H1 (cell line): ENCODE data around the gene KLHL28. TPM values are rescaled to one million over a fixed set of nuclear protein-coding genes. Genes with fewer than 3 reads are reported as not detected.

Experiments
- CTCF ChIA-PET: fragments of 300-600 bp; sonication (Branson Sonifier 250); formaldehyde crosslinking; loops from one replicate; lab custom pipeline; 2021; ENCODE audit not compliant: partially characterized antibody; lab: Charles Lee
- POLR2A ChIA-PET: fragments of 300-600 bp; sonication (Branson Sonifier 250); formaldehyde crosslinking; loops from one replicate; lab custom pipeline; 2021; ENCODE audit warnings: inconsistent platforms; ENCODE audit not compliant: partially characterized antibody; lab: Charles Lee
- DNase-seq, 2 experiments: peaks; one replicate each; pipeline versions ENCODE4 v3.0.0 to v3.0.0-alpha.2; 2010 to 2022; ENCODE audit warnings: low spot score in 2 of 2, low read depth in 1 of 2, mixed read lengths in 1 of 2
- FAIRE-seq: peaks from 2 replicates; lab custom pipeline; 2011; peaks lifted over from hg19 to GRCh38; lab: Jason Lieb, UNC
- H2AFZ ChIP-seq: 2 replicates; pipeline ENCODE4 v1.8.1; 2012; ENCODE audit warnings: low read length, inconsistent platforms
- H2AK5ac ChIP-seq: 2 replicates; pipeline ENCODE4 v1.6.1; 2013; ENCODE audit warnings: low read depth, low read length
- H2BK120ac ChIP-seq: replicated peaks from 2 replicates; pipeline ENCODE3; 2013; ENCODE audit warnings: low read depth, low read length, inconsistent platforms
- H2BK12ac ChIP-seq: 2 replicates; pipeline ENCODE4 v1.6.1; 2013; ENCODE audit warnings: low read depth, low read length
- H2BK15ac ChIP-seq: 2 replicates; pipeline ENCODE4 v1.6.1; 2013; ENCODE audit warnings: low read length
- H2BK20ac ChIP-seq: 2 replicates; pipeline ENCODE4 v1.6.1; 2013; ENCODE audit warnings: low read length
- H2BK5ac ChIP-seq: 2 replicates; pipeline ENCODE4 v1.6.1; 2013; ENCODE audit warnings: low read depth, low read length
- H3K14ac ChIP-seq: 2 replicates; pipeline ENCODE4 v1.6.1; 2013; ENCODE audit warnings: inconsistent platforms; ENCODE audit not compliant: insufficient read length
- H3K18ac ChIP-seq: 2 replicates; pipeline ENCODE4 v1.6.1; 2013; ENCODE audit warnings: low read length; ENCODE audit errors: extremely low read depth
- H3K23ac ChIP-seq: 2 replicates; pipeline ENCODE4 v1.6.1; 2013; ENCODE audit warnings: inconsistent platforms; ENCODE audit not compliant: insufficient read length
- H3K23me2 ChIP-seq: 2 replicates; pipeline ENCODE4 v1.6.1; 2013; ENCODE audit warnings: low read depth, low read length
- H3K27ac ChIP-seq: 2 replicates; pipeline ENCODE4 v1.6.1; 2011; ENCODE audit warnings: low read depth, low read length, inconsistent platforms
- H3K27me3 ChIP-seq, 4 experiments: replicated peaks in 1 of 4; 1 replicate in 1 of 4; 2 replicates in 3 of 4; pipeline versions ENCODE4 v1.6.1 to v1.8.1; 2011 to 2013; ENCODE audit warnings: low read length in 3 of 4, mild to moderate bottlenecking in 3 of 4, inconsistent platforms in 2 of 4, mixed read lengths in 2 of 4, moderate library complexity in 1 of 4; ENCODE audit not compliant: control insufficient read depth in 3 of 4, insufficient read depth in 3 of 4; ENCODE audit errors: extremely low read depth in 1 of 4
- H3K36me3 ChIP-seq, 4 experiments: 2 replicates each; pipeline versions ENCODE4 v1.6.1 to v1.8.1; 2011 to 2013; ENCODE audit warnings: mild to moderate bottlenecking in 4 of 4, low read length in 3 of 4, moderate library complexity in 2 of 4, control low read depth in 1 of 4, inconsistent platforms in 1 of 4; ENCODE audit not compliant: insufficient read depth in 4 of 4, control insufficient read depth in 2 of 4
- H3K4ac ChIP-seq: replicated peaks from 2 replicates; pipeline ENCODE3; 2013; ENCODE audit warnings: low read length, low read depth, mixed read lengths, inconsistent platforms; ENCODE audit not compliant: insufficient read length
- H3K4me1 ChIP-seq, 4 experiments: replicated peaks in 1 of 4; 1 replicate in 1 of 4; 2 replicates in 3 of 4; pipeline versions ENCODE4 v1.6.1 to v1.8.1; 2011 to 2013; ENCODE audit warnings: low read length in 3 of 4, inconsistent platforms in 2 of 4, mixed read lengths in 1 of 4; ENCODE audit not compliant: insufficient read depth in 4 of 4, control insufficient read depth in 3 of 4
- H3K4me2 ChIP-seq, 2 experiments: 2 replicates each; pipeline versions ENCODE4 v1.6.1 to v1.8.1; 2011 to 2013; ENCODE audit warnings: low read depth in 2 of 2, low read length in 2 of 2, control low read depth in 1 of 2, inconsistent platforms in 1 of 2, mild to moderate bottlenecking in 1 of 2; ENCODE audit not compliant: insufficient read depth in 1 of 2
- H3K4me3 ChIP-seq, 4 experiments: fragments of 200-600, 300-600 bp in 1 of 4; sonication (generic), shearing (Covaris generic), sonication (Bioruptor Twin) in 1 of 4; 2 replicates each; pipeline versions ENCODE4 v1.5.1 to v1.8.1; 2011 to 2016; ENCODE audit warnings: low read length in 4 of 4, low read depth in 3 of 4, control low read depth in 2 of 4, inconsistent platforms in 2 of 4, mild to moderate bottlenecking in 2 of 4, mixed read lengths in 1 of 4, moderate library complexity in 1 of 4; ENCODE audit not compliant: insufficient read depth in 2 of 4; ENCODE audit errors: extremely low read depth in 1 of 4
- H3K56ac ChIP-seq: replicated peaks from 2 replicates; pipeline ENCODE3; 2013; ENCODE audit warnings: low read depth, mild to moderate bottlenecking, mixed read lengths, low read length, inconsistent platforms; ENCODE audit not compliant: insufficient read length
- H3K79me1 ChIP-seq: 2 replicates; pipeline ENCODE4 v1.6.1; 2013; ENCODE audit warnings: low read depth, low read length, control low read depth
- H3K79me2 ChIP-seq, 2 experiments: 2 replicates each; pipeline versions ENCODE4 v1.6.1 to v1.8.1; 2012 to 2013; ENCODE audit warnings: low read length in 2 of 2, mild to moderate bottlenecking in 2 of 2, inconsistent platforms in 1 of 2; ENCODE audit not compliant: insufficient read depth in 2 of 2, control insufficient read depth in 1 of 2
- H3K9ac ChIP-seq, 4 experiments: replicated peaks in 1 of 4; 1 replicate in 1 of 4; 2 replicates in 3 of 4; pipeline versions ENCODE4 v1.6.1 to v1.8.1; 2011 to 2013; ENCODE audit warnings: low read depth in 3 of 4, low read length in 3 of 4, control low read depth in 2 of 4, mild to moderate bottlenecking in 2 of 4, moderate library complexity in 2 of 4, inconsistent platforms in 1 of 4; ENCODE audit errors: extremely low read depth in 1 of 4
- H3K9me3 ChIP-seq, 2 experiments: 2 replicates each; pipeline versions ENCODE4 v1.6.1 to v1.8.1; 2012 to 2013; ENCODE audit warnings: mild to moderate bottlenecking in 2 of 2, moderate library complexity in 2 of 2, control low read depth in 1 of 2, inconsistent platforms in 1 of 2, low read depth in 1 of 2, low read length in 1 of 2, mixed read lengths in 1 of 2; ENCODE audit not compliant: insufficient read depth in 2 of 2
- H4K20me1 ChIP-seq, 2 experiments: replicated peaks in 1 of 2; 2 replicates each; pipeline versions ENCODE3 to v1.8.1; 2011 to 2013; ENCODE audit warnings: inconsistent platforms in 2 of 2, low read length in 2 of 2, mild to moderate bottlenecking in 1 of 2; ENCODE audit not compliant: insufficient read depth in 2 of 2, control insufficient read depth in 1 of 2
- H4K5ac ChIP-seq: 2 replicates; pipeline ENCODE4 v1.6.1; 2013; ENCODE audit warnings: low read length, low read depth, mixed read lengths, inconsistent platforms; ENCODE audit not compliant: insufficient read length
- H4K8ac ChIP-seq: 2 replicates; pipeline ENCODE4 v1.8.0; 2013; ENCODE audit warnings: mild to moderate bottlenecking, moderate library complexity, low read length, inconsistent platforms; ENCODE audit not compliant: insufficient read depth; ENCODE audit errors: extremely low read depth
- H4K91ac ChIP-seq: replicated peaks from 2 replicates; pipeline ENCODE3; 2013; ENCODE audit warnings: low read length, mixed read lengths, inconsistent platforms; ENCODE audit not compliant: insufficient read length
- BACH1 ChIP-seq: IDR thresholded peaks from 2 replicates; pipeline ENCODE4 v1.6.1; 2012; ENCODE audit warnings: low read length, improper control_type of control experiment
- CBX8 ChIP-seq: fragments of 300-800, 300-1000 bp; sonication (generic); IDR thresholded peaks from 2 replicates; pipeline ENCODE4 v1.7.1; 2016; ENCODE audit warnings: low read depth, low read length, borderline replicate concordance
- EGR1 ChIP-seq: IDR thresholded peaks from 2 replicates; pipeline ENCODE4 v1.6.1; 2011; ENCODE audit warnings: low read depth, low read length, borderline replicate concordance
- NANOG ChIP-seq: IDR thresholded peaks from 2 replicates; pipeline ENCODE4 v1.6.1; 2011; ENCODE audit warnings: low read length, low read depth, mild to moderate bottlenecking, inconsistent platforms; ENCODE audit not compliant: insufficient read depth, poor library complexity, severe bottlenecking
- NRF1 ChIP-seq: IDR thresholded peaks from 2 replicates; pipeline ENCODE4 v1.6.1; 2011; ENCODE audit warnings: mild to moderate bottlenecking, low read depth, low read length, improper control_type of control experiment
- YY1 ChIP-seq: IDR thresholded peaks from 2 replicates; pipeline ENCODE4 v1.6.1; 2011; ENCODE audit warnings: low read depth, mild to moderate bottlenecking, low read length
- WGBS, 2 experiments: shearing (Covaris generic) in 1 of 2; methylation state at CpG; one replicate each; pipeline versions ENCODE4 v1.1.6 to v1.1.7; 2013 to 2015; ENCODE audit warnings: low lambda C conversion rate in 2 of 2, mixed read lengths in 2 of 2, inconsistent platforms in 1 of 2, low coverage in 1 of 2, missing lambda C conversion rate in 1 of 2; ENCODE audit not compliant: insufficient replicate concordance in 2 of 2, insufficient coverage in 1 of 2, insufficient read length in 1 of 2; ENCODE audit errors: extremely low coverage in 1 of 2, missing lambda C conversion rate in 1 of 2; 5-methylcytosine and 5-hydroxymethylcytosine counted together
- polyA plus RNA-seq, 7 experiments: library from polyadenylated mRNA; depleted of rRNA in 3 of 7; stranded (reverse) in 5 of 7; unstranded in 2 of 7; fragments of >200 nt in 5 of 7; fragments of 200-250 nt in 2 of 7; gene quantifications; 1 replicate in 5 of 7; 2 replicates in 1 of 7; 4 replicates in 1 of 7; pipeline versions ENCODE4 v1.2.1 to v1.2.3, GENCODE V29; 2011 to 2013; ENCODE audit warnings: missing spikeins in 2 of 7, mixed read lengths in 2 of 7
- total RNA-seq: library from RNA; stranded (reverse); fragmentation: NEBNext Ultra II Directional; extraction: Animal tissue kit (Norgen Biotek cat#: 25700); gene quantifications from 2 replicates; pipeline ENCODE4 v1.2.1, GENCODE V29; 2021

Gene KLHL28
- total and polyA plus RNA-seq, 2 of the 8 experiments (the other 6 are each of a cell fraction or from before 2014, with no cell fraction given) = 3.3 to 10.5 TPM

- CTCF ChIA-PET = no interaction called here
- 83% methylated on average over 4 of the region's 4 CpGs; no CpG with 5 or more reads in 1 of the 2 experiments for WGBS, 2 experiments
Observed at GRCh38 chr14:44945264-44945663, 16.5 kb downstream of the KLHL28 start.

More at GRCh38 chr14:44945264-44945663, 16.5 kb downstream of the KLHL28 start:
- FAIRE-seq (no peak), DNase-seq (no peak)
- Histone ChIP-seq H2BK20ac (no peak overlapping the region), H3K23me2 (no peaks in the 10 kb centered on the region; the same call in 1 of the 2 replicates), H3K18ac (no peak overlapping the region), H3K27ac (no peak overlapping the region), H2BK5ac (no peak overlapping the region)
- TF ChIP-seq CBX8 (no peak), NANOG (no peak), EGR1 (no peak), YY1 (no peak), NRF1 (no peak), BACH1 (no peak)
- TF ChIP-seq, all 59 proteins: peak for 0
- Histone ChIP-seq H3K4me3 (no peak overlapping the region), H3K9me3 (0 out of 4 replicates have a peak, but pooled peaks cover 0 to 5% of the 10 kb centered on the region in 2 experiments), H3K23ac (no peak overlapping the region), H4K20me1 (peaks cover 0 to 1% of the 10 kb centered on the region in 2 experiments), H2AFZ (no peak overlapping the region), H3K9ac (peak overlapping the region in 1 of 4 experiments; percentile 34; a peak in 1 of 7 replicates), H3K4me1 (no peaks in the 10 kb centered on the region), H2BK120ac (no peak overlapping the region), H2BK12ac (no peak overlapping the region), H3K79me2 (0 out of 4 replicates have a peak, but pooled peaks cover 0 to 3% of the 10 kb centered on the region in 2 experiments), H3K14ac (no peak overlapping the region), H4K8ac (no peak overlapping the region), H3K27me3 (no peaks in the 10 kb centered on the region), H2BK15ac (no peak overlapping the region), H3K79me1 (no peaks in the 10 kb centered on the region), H4K5ac (no peak overlapping the region), H3K4me2 (no peak overlapping the region), H2AK5ac (no peak overlapping the region), H4K91ac (no peak overlapping the region), H3K4ac (no peak overlapping the region), H3K36me3 (peaks cover 0 to 11% (median 5%) of the 10 kb centered on the region in 4 experiments; a peak in 5 of 8 replicates), H3K56ac (no peak overlapping the region)
- POLR2A ChIA-PET = no interaction called here
